Measurements from ENCODE around the gene TSEN2.
"Not testable (repeated sequence)": the region's sequence is repeated elsewhere in the genome, so short reads cannot be mapped to it uniquely, and the experiment has no call there.

Gene TSEN2

GRCh38 chr3:12472796-12473195 is 11.5 kb upstream of the TSEN2 start:
- no peak for DNase-seq

DNA sequence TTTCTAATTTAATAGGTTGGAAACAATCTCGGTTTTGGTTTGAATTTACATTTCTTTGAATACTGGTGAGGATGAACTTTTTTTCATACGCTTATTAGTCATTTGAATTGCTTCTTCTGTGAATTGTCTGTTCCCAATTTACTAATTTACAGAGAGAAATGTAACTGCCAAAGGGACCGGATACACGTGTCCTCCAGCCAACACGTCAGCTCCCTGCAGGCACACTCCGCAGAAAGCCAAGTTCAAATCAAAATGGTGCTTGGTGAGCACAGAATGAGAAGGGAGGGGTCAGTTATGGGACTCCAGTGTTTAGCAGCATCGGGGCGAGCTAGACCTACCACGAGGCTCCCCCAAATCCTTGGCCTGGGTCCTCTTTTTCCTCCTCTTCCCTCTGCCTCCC is 10.8 kb upstream of the TSEN2 start:
- DNase-seq: no peak

DNA sequence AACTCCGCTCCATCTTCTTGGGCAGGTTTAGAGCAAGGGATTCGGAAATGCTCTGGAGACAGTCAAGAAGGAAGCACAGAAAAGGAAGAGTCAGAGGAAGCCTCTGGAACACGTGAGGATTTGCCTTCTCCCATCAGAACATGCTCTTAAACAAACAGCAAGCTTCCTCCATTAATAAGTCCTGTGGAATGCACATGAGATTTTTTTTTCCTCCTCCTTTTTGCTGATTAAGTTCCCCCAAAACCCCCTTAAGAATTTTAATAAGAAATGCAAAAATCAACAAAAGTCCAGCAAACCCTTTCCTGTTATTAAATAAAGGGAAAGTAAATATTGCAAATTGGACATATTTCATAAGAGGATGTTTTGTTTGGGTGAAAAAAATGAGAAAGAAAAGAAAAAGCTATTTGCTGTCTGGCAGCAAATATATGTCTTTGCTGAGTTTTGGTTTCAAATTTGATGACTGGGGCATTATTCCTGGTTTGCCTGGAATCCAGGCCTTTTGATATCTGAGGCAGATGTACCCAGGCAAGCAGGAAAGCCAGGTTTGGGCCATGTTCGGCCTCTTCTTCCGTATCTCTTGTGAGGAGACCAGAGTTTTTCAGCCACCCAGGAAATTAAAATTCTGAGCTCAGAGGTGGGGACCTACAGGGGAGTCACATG is 7.9 kb upstream of the TSEN2 start:
- no peak for DNase-seq

DNA sequence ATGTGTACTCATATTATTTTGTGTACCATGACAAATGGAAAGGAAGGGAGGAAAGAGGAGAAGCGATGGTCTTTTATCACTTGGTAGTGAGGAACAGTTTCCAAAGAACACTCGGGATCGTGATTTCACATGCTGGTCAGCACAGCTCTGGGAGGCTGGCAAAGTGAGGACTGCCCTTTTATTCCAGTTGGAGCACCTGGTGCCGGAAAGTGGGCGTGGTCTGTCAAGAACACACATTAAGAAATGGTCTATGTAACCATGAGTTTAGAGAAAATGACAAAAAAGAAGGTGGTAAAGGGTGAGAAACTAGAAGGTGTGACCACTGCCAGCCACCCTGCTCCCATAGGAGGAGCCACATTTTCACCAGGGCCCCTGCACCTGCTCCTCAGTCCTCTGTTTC is 7.0 kb upstream of the TSEN2 start:
- DNase-seq: no peak

DNA sequence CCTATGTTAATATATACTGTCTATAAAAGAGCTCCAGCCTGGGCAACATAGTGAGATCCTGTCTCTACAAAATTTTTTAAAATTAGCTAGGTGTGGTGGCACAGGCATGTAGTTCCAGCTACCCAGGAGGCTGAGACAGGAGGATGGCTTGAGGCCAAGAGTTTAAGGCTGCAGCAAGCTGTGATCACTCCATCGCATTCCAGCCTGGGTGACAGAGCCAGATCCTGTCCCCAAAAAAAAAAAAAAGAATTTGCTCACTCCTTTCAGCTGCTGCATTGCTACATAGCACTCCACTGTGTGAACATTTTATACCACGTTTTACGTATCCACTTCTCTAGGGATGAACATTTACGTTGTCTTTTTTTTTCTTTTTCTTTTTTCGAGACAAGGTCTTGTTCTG is 6.0 kb upstream of the TSEN2 start:
- DNase-seq: no peak

- not testable (repeated sequence) for DNase-seq
Observed at GRCh38 chr3:12479198-12479597, 5.1 kb upstream of the TSEN2 start.

GRCh38 chr3:12479919-12480427 is 4.3 kb upstream of the TSEN2 start:
- peak; percentile 15 for DNase-seq

- peak; percentile 2 for DNase-seq
Observed at GRCh38 chr3:12483410-12483809, 870 bp upstream of the TSEN2 start.

DNA sequence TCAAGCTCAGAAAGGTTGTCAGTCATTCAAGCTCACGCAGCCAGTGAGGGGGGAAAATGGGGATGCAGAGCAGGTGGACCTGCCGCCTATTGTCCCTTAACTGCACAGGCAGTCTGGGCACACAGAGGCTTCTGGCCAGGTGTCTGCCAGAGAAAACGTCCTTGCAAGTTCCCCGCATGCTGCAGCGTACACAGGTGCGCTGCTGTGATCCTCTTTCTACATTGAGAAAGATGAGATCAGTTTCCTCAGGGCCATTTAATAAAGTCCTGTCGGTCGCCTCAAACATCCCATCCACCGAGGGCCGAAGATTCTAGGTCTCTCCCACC is 445 bp upstream of the TSEN2 start:
- peak; percentile 36 for DNase-seq

- no peak for DNase-seq
Observed at GRCh38 chr3:12484983-12485327, 675 bp downstream of the TSEN2 start.

- no peak for DNase-seq
Observed at GRCh38 chr3:12486001-12486400, 1.7 kb downstream of the TSEN2 start.

GRCh38 chr3:12486916-12487315 is 2.6 kb downstream of the TSEN2 start:
- no peak for DNase-seq

DNA sequence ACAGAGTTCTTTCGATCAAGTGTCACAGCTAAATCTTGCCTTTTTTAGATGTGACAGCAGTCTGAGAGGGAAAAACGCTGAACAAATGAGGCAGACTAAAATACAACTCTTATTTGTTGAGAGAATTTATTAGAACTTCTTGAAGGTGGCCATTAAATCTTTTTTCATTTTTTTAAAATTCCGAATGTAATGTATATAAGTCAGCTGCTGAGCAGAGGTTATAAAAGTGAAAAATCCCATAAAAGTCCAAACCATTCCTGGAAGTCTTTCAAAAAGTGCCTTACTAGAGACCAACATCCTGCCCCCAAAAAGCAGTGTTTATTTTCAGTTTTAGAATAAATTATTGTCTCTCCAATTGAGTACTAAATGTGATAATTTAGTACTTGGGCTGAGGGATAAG is 3.1 kb downstream of the TSEN2 start:
- DNase-seq: no peak

DNA sequence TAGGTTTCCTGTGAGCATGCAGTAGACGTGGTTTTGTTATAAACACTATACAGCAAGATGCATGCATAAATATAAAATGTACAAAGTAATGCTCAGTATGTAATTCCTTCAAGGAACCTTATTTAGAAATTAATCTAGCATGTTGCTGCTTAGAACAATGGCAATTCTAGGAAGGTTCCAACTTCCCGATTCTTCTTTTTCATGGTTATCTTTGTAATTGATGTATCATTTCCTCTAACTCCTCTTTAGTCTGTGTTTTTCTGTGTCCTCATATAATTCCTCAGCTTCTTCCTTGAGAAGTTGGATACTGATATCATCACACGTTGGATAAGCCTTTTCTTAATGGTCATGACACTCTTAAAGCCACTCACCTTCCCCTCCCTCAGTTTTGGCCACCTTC is 3.5 kb downstream of the TSEN2 start:
- no peak for DNase-seq

- DNase-seq: no peak
Observed at GRCh38 chr3:12489368-12489767, 5.1 kb downstream of the TSEN2 start.

DNA sequence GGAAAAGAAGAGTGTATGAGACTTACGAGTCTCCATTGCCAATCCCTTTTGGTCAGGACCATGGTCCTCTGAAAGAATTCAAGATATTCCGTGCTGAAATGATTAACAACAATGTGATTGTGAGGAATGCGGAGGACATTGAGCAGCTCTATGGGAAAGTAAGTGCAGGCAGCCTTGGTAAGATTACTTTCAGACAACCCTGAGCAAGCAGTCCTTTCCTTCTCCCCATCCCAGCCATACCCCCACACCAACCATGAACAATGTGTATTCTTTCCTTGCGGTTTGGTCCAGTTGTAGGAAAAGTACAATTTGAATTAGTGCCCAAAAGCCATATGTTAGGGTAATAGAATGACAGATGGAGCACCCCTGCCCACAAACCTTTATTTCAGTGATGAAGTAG is 5.6 kb downstream of the TSEN2 start:
- DNase-seq: no peak

GRCh38 chr3:12490547-12490946 is 6.3 kb downstream of the TSEN2 start:
- DNase-seq: no peak

DNA sequence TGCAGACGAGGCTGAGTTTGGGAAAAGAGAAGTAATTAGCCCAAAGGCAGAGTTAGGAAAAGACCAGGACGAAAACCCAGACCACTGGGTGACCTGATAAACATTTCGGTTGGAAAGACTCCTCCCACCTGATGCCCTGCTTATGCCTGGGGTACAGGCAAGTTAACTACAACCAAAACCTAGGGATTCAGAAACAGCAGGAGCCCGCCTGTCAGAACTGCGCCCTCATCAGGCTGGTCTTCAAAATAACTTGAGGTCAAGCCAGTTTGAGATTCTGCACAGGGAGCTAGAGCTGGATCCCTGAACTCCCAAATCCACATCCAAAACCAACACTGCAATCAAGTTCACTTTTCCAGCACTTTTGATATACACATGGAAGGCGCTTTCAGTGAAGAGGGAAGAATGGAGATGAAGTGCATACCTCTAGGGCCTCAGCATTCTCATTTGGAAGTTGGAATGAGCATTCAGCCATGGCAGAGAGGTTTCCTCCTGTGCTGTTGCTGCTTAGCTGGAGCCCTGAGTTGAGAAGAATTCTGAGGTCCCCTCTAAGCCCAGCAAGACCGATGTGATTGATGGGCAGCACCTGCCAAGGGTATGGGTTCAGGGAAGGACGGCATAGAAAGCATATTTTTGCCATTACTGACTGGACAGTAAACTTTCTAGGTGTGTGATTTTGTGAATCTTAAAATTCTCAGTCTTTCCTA is 11.6 kb downstream of the TSEN2 start:
- DNase-seq: no peak

- no peak for DNase-seq
Observed at GRCh38 chr3:12496453-12496761, 12.1 kb downstream of the TSEN2 start.

- DNase-seq: no peak
Observed at GRCh38 chr3:12499474-12499873, 15.2 kb downstream of the TSEN2 start.

- no peak for DNase-seq
Observed at GRCh38 chr3:12501360-12502020, 17.2 kb downstream of the TSEN2 start.

GRCh38 chr3:12503126-12503957 is 19.1 kb downstream of the TSEN2 start:
- no peak for DNase-seq

GRCh38 chr3:12506201-12506709 is 22.0 kb downstream of the TSEN2 start:
- DNase-seq: no peak
